Measurements from ENCODE around the gene KCNJ16.

DNA sequence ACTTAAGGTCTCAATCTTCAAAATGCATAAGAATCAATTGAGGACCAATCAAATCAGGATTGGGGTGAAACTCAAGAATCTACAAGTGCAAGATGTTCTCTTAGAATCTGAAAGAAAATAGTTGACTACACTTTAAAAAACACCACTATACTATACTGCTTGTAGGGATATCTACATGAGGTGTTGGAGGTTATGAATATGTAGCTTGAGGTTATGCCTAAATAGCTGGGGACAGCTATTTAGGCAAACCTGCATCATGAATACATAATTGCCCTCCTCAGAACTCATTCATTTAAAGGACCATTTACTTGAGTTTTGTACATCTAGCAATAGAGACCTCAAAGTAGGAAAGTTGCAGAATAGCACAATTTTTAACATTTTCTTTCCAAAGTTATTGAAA is 40.1 kb downstream of the KCNJ16 start:
- TF ChIP-seq POLR2AphosphoS5 (IDR thresholded peaks at IDR 0.05; ENCODE audit: low read depth, low read length) (no peak), POLR2A (IDR thresholded peaks at IDR 0.05; ENCODE audit: low read depth, low read length) (no peak), TAF1 (IDR thresholded peaks at IDR 0.05; ENCODE audit: low read depth, low read length) (no peak), SPI1 (IDR thresholded peaks at IDR 0.05; ENCODE audit: low read depth, low read length) (no peak), POU2F2 (IDR thresholded peaks at IDR 0.05; ENCODE audit: low read depth, low read length) (no peak), PAX5 (IDR thresholded peaks at IDR 0.05; ENCODE audit: insufficient read depth, low read length, severe bottlenecking) (no peak)

Measured in GM12891 (cell line).